OCI-LY3 (cell line): Measurements from ENCODE around the gene MYT1.

Experiments
- H2AFZ ChIP-seq: fragments of 200-600, 300-600 bp; shearing (Covaris generic); 2 replicates; pipeline ENCODE4 v1.6.0; 2014; ENCODE audit warnings: antibody characterized with exemption, low read depth, low read length
- H3K27ac ChIP-seq: fragments of 200-600, 300-600 bp; sonication (generic); 2 replicates; pipeline ENCODE4 v1.5.1; 2014; ENCODE audit warnings: mild to moderate bottlenecking, low read length, moderate library complexity, mixed read lengths
- H3K27me3 ChIP-seq: fragments of 200-600, 300-600 bp; sonication (generic); 2 replicates; pipeline ENCODE4 v1.6.1; 2014; ENCODE audit warnings: low read depth, low read length, mixed read lengths
- H3K36me3 ChIP-seq: fragments of 200-600, 300-600 bp; sonication (generic); replicated peaks from 2 replicates; pipeline ENCODE3; 2014; ENCODE audit warnings: low read depth, low read length, mixed read lengths
- H3K4me1 ChIP-seq: fragments of 300-600, 200-600 bp; sonication (generic); 2 replicates; pipeline ENCODE4 v1.6.1; 2014; ENCODE audit warnings: low read length, mixed read lengths
- H3K4me2 ChIP-seq: fragments of 200-600, 300-600 bp; sonication (generic); 2 replicates; pipeline ENCODE4 v1.6.1; 2014; ENCODE audit warnings: low read length, mixed read lengths
- H3K4me3 ChIP-seq: fragments of 300-600, 200-600 bp; sonication (generic); 2 replicates; pipeline ENCODE4 v1.5.1; 2014; ENCODE audit warnings: antibody characterized with exemption, mild to moderate bottlenecking, low read length, moderate library complexity
- H3K79me2 ChIP-seq: fragments of 300-600, 200-600 bp; shearing (Covaris generic); 2 replicates; pipeline ENCODE4 v1.6.1; 2014; ENCODE audit warnings: mild to moderate bottlenecking, low read length, mixed read lengths
- H3K9ac ChIP-seq: fragments of 300-600, 200-600 bp; shearing (Covaris generic); 2 replicates; pipeline ENCODE4 v1.6.0; 2014; ENCODE audit warnings: mild to moderate bottlenecking, low read length, moderate library complexity
- H3K9me3 ChIP-seq: fragments of 200-600, 300-600 bp; shearing (Covaris generic); 2 replicates; pipeline ENCODE4 v1.6.1; 2014; ENCODE audit warnings: low read length, mixed read lengths; ENCODE audit not compliant: insufficient read depth
- H4K20me1 ChIP-seq: fragments of 200-600, 300-600 bp; sonication (generic); 2 replicates; pipeline ENCODE4 v1.6.1; 2016; ENCODE audit warnings: low read length, mixed read lengths; ENCODE audit not compliant: insufficient read depth
- CTCF ChIP-seq: fragments of 200-600, 300-600 bp; sonication (generic); IDR thresholded peaks from 2 replicates; pipeline ENCODE4 v1.5.1; 2014; ENCODE audit warnings: antibody characterized with exemption, low read length, low read depth
- EZH2phosphoT487 ChIP-seq: fragments of 200-600 bp; shearing (Covaris generic); IDR thresholded peaks from 2 replicates; pipeline ENCODE4 v1.6.1; 2018; ENCODE audit warnings: antibody characterized with exemption, mixed run types, low read depth

MYT1 gene

DNA sequence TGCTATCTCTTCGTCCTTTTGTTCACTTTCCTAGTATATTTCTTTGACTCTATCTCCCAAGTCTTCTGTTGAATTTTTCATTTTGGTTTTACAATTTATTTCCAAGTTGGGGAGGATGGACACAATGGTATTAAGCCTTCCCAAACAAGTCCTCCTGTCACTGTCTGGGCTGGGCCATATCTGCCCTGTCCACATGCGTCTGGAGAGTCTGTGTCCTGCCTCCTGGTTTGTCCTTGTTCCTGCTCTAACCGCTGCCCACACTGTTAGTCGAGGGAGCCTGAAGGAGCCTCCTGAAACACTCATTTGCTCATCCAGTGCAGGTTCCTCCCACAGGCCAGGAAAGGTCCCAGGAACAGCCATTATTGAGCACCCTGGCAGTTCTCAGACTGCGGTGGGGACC, 17.1 kb downstream of the MYT1 start:
- Histone ChIP-seq H3K4me1 (no peaks in the 10 kb centered on the region), H3K9ac (no peak overlapping the region), H3K4me3 (no peak overlapping the region), H3K27me3 (peaks cover 23% of the 10 kb centered on the region), H3K79me2 (no peaks in the 10 kb centered on the region), H4K20me1 (no peaks in the 10 kb centered on the region), H3K4me2 (no peak overlapping the region), H3K27ac (no peak overlapping the region), H3K36me3 (no peaks in the 10 kb centered on the region), H3K9me3 (no peaks in the 10 kb centered on the region), H2AFZ (no peak overlapping the region)
- TF ChIP-seq EZH2phosphoT487: no peak
- TF ChIP-seq CTCF: no peak

DNA sequence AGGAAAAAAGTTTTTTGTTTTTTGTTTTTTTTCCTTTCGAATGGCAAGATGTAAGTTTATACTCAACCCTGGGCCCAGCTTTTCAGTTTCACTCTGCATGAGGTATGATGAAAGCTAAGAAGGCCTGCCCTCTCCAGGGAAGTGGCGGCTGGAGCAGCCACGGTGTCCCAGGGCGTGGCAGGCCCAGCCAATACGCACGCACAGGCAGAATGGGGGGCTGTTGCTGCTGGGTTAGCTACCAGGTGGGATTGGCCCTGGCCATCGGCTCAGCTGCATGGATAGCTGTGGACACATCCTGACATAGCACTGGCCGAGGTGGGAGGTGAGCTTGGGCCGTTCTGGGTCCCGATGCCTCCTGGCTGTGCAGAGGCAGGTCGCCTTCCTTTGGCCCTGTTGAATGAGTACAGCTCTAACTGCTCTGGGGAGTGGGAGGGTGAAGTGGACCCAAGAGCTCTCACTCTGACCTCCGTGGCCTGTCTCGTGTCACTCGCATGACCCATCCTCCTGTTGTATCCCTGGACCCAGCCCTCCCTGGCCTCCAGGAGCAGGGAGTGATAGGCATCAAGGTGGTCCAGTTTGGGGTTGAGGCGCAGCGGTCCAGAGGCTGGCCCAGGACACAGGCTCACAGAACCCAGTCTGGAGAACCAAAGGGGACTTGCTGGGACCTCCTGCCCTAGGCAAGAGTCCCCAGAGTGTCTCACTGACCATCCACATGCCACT, 18.1 kb downstream of the MYT1 start:
- no peaks in the 10 kb centered on the region for H3K9me3 ChIP-seq
- peaks cover 20% of the 10 kb centered on the region for H3K27me3 ChIP-seq
- no peak overlapping the region for H3K27ac ChIP-seq
- no peak overlapping the region for H3K4me2 ChIP-seq
- no peak overlapping the region for H3K9ac ChIP-seq
- no peak overlapping the region for H2AFZ ChIP-seq
- H4K20me1 ChIP-seq: no peaks in the 10 kb centered on the region
- H3K4me3 ChIP-seq: no peak overlapping the region
- no peaks in the 10 kb centered on the region for H3K4me1 ChIP-seq
- TF ChIP-seq EZH2phosphoT487 (no peak), CTCF (no peak)
- no peaks in the 10 kb centered on the region for H3K79me2 ChIP-seq
- no peaks in the 10 kb centered on the region for H3K36me3 ChIP-seq

- H3K79me2 ChIP-seq: no peaks in the 10 kb centered on the region
- no peak overlapping the region for H2AFZ ChIP-seq
- TF ChIP-seq CTCF (no peak), EZH2phosphoT487 (no peak)
- no peaks in the 10 kb centered on the region for H3K9me3 ChIP-seq
- H3K9ac ChIP-seq: no peak overlapping the region
- H3K4me1 ChIP-seq: no peaks in the 10 kb centered on the region
- no peak overlapping the region for H3K27ac ChIP-seq
- H3K27me3 ChIP-seq: peaks cover 20% of the 10 kb centered on the region
- H3K4me3 ChIP-seq: no peak overlapping the region
- H3K36me3 ChIP-seq: no peaks in the 10 kb centered on the region
- no peak overlapping the region for H3K4me2 ChIP-seq
- no peaks in the 10 kb centered on the region for H4K20me1 ChIP-seq
Measured at GRCh38 chr20:64183313-64183712, 19.1 kb downstream of the MYT1 start.

DNA sequence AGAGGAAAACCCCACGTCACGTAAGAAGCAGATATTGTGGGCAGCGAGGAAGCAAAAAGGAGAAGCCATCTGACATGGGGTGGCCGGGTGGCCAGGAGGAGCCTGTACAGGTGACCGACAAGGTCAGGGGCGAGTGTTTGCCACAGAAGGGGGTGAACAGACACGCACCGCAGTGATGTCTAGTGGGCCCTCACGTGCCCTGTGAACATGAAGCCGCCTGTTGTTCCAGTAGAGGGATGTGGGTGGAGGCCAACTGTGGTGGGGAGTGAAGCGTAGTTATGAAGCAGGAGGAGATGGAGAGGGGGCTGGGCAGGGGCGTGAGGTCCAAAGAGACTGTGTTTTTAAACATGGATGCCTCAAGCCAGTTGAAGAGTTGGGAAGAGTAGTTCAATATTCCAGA, 20.5 kb downstream of the MYT1 start:
- H3K36me3 ChIP-seq: no peaks in the 10 kb centered on the region
- no peak overlapping the region for H3K4me2 ChIP-seq
- H3K4me1 ChIP-seq: no peaks in the 10 kb centered on the region
- no peak overlapping the region for H3K4me3 ChIP-seq
- TF ChIP-seq EZH2phosphoT487: no peak
- TF ChIP-seq CTCF: no peak
- peaks cover 22% of the 10 kb centered on the region for H3K27me3 ChIP-seq
- H4K20me1 ChIP-seq: no peaks in the 10 kb centered on the region
- no peaks in the 10 kb centered on the region for H3K79me2 ChIP-seq
- H3K27ac ChIP-seq: no peak overlapping the region
- H3K9me3 ChIP-seq: no peaks in the 10 kb centered on the region
- H3K9ac ChIP-seq: no peak overlapping the region
- no peak overlapping the region for H2AFZ ChIP-seq
